ENCODE measurements around the gene LIM2.

GRCh38 chr19:51370230-51370629 lies 17.5 kb downstream of the LIM2 start:
- no peak for TF ChIP-seq EP300 (IDR thresholded peaks at IDR 0.05; ENCODE audit: borderline replicate concordance)
- TF ChIP-seq TCF12 (IDR thresholded peaks at IDR 0.05; ENCODE audit: low read depth), result no peak
- no peak for TF ChIP-seq TAF1 (IDR thresholded peaks at IDR 0.05; ENCODE audit: low read depth)
- no peak for TF ChIP-seq CEBPB (IDR thresholded peaks at IDR 0.05)
- TF ChIP-seq ZBTB7A (IDR thresholded peaks at IDR 0.05; ENCODE audit: low read depth), result no peak
- no peak for TF ChIP-seq RAD21 (IDR thresholded peaks at IDR 0.05; ENCODE audit: low read depth)
- TF ChIP-seq REST (IDR thresholded peaks at IDR 0.05; ENCODE audit: low read depth), result no peak
- no peak for TF ChIP-seq YY1 (IDR thresholded peaks at IDR 0.05; ENCODE audit: low read depth)
- no peak for TF ChIP-seq NFIC (IDR thresholded peaks at IDR 0.05)
- TF ChIP-seq USF1 (IDR thresholded peaks at IDR 0.05), result no peak
- no peak for TF ChIP-seq TEAD4 (IDR thresholded peaks at IDR 0.05)
- no peak for TF ChIP-seq MAX (IDR thresholded peaks at IDR 0.05)
- no peak for TF ChIP-seq EGR1 (IDR thresholded peaks at IDR 0.05)
